ENCODE results near the gene INVS.
"Not testable (repeated sequence)": the region's sequence is repeated elsewhere in the genome, so short reads cannot be mapped to it uniquely, and the experiment has no call there.

Gene INVS

DNA sequence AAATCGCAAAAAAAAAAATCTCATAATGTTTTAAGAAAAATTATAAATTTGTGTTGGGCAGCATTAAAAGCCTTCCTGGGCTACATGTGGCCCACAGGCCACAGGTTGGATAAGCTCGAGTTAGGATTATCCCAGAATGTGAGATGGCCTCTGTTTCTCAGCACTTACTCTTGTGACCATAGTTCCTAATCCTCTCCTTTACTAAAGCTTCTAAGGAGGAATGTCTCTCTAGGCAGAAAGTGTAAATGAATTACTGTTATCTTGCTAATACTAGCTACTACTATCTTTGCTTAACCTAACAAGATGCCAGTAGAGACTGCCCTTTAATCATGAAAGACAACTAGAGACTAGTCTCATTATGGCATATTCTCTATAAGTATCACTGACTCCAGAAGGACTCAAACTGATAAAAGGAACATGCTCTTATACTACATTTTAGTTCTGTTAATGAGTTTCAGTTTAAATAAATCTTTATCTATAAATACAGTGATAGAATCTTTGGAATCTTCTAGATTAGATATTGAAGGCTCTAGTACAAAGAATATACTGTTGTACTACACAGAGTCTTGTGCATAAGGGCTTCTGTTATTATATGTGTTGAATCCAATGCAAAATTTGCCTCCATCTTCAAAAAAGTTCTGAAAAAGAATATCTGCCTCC lies 13.8 kb downstream of the INVS start:
- in situ Hi-C loops (cut with HindIII; ENCODE audit: low sequenced_read_pairs) = no loop called here

- in situ Hi-C loops (cut with HindIII; ENCODE audit: low sequenced_read_pairs) = no loop called here
Measured at GRCh38 chr9:100117316-100117715, 18.3 kb downstream of the INVS start.

DNA sequence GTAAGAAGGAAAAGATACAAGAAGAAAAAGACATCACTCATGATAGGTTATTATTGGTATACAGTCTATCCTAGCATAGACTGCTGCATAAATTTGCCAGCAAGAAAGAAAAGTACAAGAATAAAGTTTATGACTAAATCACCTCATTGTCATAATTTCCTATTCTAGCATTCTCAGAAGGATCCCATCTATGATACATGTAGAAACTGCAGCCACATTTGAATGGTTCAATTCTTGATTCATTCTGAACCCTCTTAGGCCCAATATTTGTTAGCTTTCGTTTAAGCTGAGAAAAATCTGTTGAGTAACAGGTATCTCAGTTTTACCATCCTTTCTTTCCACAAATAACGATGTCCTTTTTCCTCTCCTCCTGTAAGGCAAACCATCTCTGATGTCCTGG lies 21.2 kb downstream of the INVS start:
- in situ Hi-C loops (cut with HindIII; ENCODE audit: low sequenced_read_pairs) = no loop called here

GRCh38 chr9:100125236-100125635 lies 26.2 kb downstream of the INVS start:
- in situ Hi-C loops (cut with HindIII; ENCODE audit: low sequenced_read_pairs) = no loop called here

- in situ Hi-C loops (cut with HindIII; ENCODE audit: low sequenced_read_pairs) = no loop called here
Measured at GRCh38 chr9:100125910-100126309, 26.9 kb downstream of the INVS start.

DNA sequence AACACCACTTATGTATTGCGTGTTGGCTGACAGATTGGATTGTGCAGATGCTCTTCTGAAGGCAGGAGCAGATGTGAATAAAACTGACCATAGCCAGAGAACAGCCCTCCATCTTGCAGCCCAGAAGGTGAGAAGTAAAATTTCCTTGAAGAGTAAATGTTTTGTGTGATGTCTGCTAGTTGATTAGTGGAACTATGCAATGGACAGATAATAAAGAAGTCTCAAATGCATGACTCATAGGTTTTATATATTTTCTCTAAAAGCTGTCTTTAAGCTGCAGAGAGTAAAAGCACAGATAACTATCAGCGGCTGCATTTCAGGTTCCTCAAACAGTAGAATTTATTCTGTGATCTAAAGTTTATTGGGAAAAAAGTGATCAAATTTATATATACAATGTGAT lies 27.4 kb downstream of the INVS start:
- in situ Hi-C loops (cut with HindIII; ENCODE audit: low sequenced_read_pairs) = no loop called here

DNA sequence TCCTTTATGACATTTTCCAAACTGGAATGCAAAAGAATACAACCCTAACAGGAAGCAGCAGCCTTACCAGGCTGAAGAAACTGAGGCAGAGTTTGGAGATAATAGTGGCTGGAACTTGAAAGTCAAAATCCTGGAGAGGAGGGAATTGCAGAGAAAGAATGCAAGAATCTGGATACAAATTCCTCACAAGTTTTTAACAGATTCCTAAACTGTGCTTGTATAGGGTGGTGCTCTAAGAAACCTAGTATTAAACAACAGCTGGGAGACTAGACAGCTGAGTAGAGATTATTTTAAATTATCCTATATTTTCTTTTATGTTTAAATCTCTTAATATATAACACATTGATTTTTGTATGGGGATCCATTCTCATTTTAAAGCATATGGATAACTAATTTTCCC lies 30.7 kb downstream of the INVS start:
- in situ Hi-C loops (cut with HindIII; ENCODE audit: low sequenced_read_pairs) = no loop called here

DNA sequence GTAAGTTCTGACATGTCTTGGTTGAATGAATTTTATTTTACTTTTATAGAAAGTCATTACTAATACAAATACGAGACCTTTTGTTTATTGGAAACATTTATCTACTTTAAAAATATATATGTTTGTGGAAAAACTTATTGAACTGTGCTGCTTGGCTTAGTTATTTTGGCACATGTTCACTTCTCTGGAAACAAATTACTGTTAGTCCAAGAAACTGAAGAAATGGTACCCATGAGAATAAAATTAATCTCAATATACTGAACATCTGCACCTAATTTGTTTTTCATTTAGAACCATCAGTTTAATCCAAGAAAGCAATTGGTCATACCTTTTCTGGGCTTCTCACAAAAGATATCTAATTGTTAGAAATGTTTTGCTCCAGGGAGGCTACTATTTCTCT lies 32.2 kb downstream of the INVS start:
- in situ Hi-C loops (cut with HindIII; ENCODE audit: low sequenced_read_pairs) = no loop called here

DNA sequence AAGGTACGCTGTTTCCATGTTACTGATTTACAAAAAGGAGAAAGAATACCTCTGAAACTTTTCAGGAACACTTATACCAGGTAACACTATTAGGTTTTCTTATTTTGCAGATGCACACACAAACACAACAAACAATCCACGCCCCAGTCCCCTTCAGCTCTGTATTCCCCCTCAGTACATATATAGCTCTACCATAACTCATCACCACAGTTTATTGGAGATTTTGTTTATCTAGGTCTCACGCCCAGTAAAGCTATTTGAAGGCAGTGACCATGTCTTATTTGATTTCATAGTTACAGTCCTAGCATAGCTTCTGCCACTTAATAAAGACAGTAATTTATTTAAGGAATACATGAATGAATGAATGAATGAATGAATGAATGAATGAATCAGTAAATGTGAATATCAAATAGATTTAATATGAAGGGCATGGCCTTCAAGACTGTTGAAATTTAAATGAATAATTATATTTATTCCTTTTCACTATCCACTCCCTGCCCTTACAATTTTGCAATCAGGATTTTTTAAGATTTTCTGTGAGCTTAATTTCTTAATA lies 32.9 kb downstream of the INVS start:
- in situ Hi-C loops (cut with HindIII; ENCODE audit: low sequenced_read_pairs) = no loop called here

GRCh38 chr9:100134731-100135130 lies 35.7 kb downstream of the INVS start:
- in situ Hi-C loops (cut with HindIII; ENCODE audit: low sequenced_read_pairs) = no loop called here

GRCh38 chr9:100136799-100137198 lies 37.8 kb downstream of the INVS start:
- in situ Hi-C loops (cut with HindIII; ENCODE audit: low sequenced_read_pairs) = not testable (repeated sequence)

- in situ Hi-C loops (cut with HindIII; ENCODE audit: low sequenced_read_pairs) = not testable (repeated sequence)
Measured at GRCh38 chr9:100140303-100140702, 41.3 kb downstream of the INVS start.

DNA sequence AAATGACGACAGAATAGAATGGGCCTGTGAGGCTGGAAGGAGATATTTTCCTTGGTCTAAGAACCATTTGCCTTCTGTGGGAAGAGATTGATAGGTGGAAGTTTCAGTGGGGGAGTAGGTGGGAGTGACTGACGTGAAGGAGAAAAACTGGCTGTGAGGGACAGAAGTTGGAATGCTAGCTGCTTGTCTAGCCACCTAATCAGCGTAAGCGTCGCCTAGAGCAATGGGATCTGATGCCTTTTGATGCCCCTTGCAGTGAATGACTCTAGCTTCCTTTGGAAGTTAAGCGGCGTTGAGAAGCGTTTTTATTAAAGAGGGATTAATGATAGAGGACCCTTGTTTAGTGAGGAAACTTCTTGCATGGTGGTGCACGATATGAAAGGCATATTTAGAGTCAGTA lies 42.8 kb downstream of the INVS start:
- in situ Hi-C loops (cut with HindIII; ENCODE audit: low sequenced_read_pairs) = not testable (repeated sequence)

DNA sequence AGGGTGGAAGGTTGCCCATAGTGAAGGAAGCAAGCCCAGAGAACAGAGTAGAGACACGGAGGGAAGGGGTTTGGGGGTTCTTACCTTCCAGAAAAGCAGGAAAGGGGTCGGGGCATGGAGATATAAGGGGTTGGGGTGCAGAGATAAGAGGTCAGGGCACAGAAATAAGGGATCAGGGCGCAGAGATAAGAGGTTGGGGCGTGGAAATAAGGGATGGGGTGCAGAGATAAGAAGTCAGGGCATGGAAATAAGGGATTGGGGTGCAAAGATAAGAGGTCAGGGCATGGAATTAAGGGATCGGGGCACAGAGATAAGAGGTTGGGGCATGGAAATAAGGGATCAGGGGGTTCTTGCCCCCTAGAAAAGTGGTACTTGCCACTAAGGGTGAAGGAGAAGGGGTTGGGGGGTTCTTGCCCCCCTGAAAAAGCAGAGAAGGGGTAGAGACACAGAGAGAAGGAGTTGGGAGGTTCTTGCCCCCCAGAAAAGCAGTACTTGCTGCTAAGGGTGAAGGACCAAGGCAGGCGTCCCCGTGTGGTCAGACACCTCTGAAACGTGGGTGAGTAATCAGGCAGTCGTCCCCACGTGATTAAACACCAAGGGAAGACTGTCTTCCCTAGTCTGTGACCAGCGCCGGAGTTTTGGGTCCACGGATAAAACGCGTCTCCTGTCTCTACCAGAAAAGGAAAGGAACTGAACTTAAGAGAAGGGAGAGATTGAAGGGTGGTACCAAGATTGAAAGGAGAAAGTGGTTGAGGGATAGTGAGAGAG lies 46.3 kb downstream of the INVS start:
- in situ Hi-C loops (cut with HindIII; ENCODE audit: low sequenced_read_pairs) = not testable (repeated sequence)

DNA sequence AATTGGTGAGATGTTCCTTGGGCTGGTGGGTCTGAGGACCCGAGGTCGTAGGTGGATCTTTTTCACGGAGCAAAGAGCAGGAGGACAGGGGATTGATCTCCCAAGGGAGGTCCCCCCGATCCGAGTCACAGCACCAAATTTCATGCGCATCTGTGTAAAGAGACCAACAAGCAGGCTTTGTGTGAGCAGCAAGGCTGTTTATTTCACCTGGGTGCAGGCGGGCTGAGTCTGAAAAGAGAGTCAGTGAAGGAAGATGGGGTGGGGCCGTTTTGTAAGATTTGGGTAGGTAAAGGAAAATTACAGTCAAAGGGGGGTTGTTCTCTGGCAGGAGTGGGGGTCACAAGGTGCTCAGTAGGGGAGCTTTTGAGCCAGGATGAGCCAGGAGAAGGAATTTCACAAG lies 46.9 kb downstream of the INVS start:
- in situ Hi-C loops (cut with HindIII; ENCODE audit: low sequenced_read_pairs) = not testable (repeated sequence)

GRCh38 chr9:100150214-100150613 lies 51.2 kb downstream of the INVS start:
- in situ Hi-C loops (cut with HindIII; ENCODE audit: low sequenced_read_pairs) = no loop called here

GRCh38 chr9:100160021-100160420 lies 61.0 kb downstream of the INVS start:
- in situ Hi-C loops (cut with HindIII; ENCODE audit: low sequenced_read_pairs) = no loop called here

GRCh38 chr9:100167176-100167575 lies 68.1 kb downstream of the INVS start:
- in situ Hi-C loops (cut with HindIII; ENCODE audit: low sequenced_read_pairs) = no loop called here

GRCh38 chr9:100167915-100168654 lies 69.0 kb downstream of the INVS start:
- in situ Hi-C loops (cut with HindIII; ENCODE audit: low sequenced_read_pairs) = no loop called here

DNA sequence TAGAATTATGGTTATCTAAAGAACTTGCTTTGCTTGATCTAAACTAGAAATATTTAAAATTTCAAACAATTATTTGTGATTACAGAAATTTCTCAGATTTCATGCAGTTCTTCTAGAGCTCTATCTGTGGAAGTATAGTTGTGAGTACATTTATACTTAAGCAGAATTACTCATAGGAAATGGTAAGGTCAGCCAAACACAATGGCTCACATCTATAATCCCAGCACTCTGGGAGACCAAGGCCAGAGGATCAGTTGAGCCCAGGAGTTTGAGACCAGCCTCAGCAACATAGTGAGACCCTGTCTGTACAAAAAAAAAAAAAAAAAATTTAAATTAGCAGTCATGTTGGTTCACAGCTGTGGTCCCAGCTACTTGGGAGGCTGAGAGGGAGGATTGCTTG lies 71.0 kb downstream of the INVS start:
- in situ Hi-C loops (cut with HindIII; ENCODE audit: low sequenced_read_pairs) = no loop called here

- in situ Hi-C loops (cut with HindIII; ENCODE audit: low sequenced_read_pairs) = no loop called here
Measured at GRCh38 chr9:100170556-100170955, 71.5 kb downstream of the INVS start.

GRCh38 chr9:100186356-100186755 lies 87.3 kb downstream of the INVS start:
- in situ Hi-C loops (cut with HindIII; ENCODE audit: low sequenced_read_pairs) = no loop called here

All from endothelial cell of hepatic sinusoid (primary cell).